HEK293 (cell line): ENCODE results near the gene FLG2.

Experiments used
- CTCF ChIA-PET: fragments of 350-600 bp; formaldehyde crosslinking; extraction: SDS; loops from one replicate; lab custom pipeline; 2021; ENCODE audit warnings: antibody characterized with exemption; lab: Yijun Ruan, JAX
- POLR2A ChIA-PET: fragments of 300-600 bp; formaldehyde crosslinking; extraction: SDS; loops from one replicate; lab custom pipeline; 2020; ENCODE audit warnings: antibody characterized with exemption, inconsistent platforms; lab: Yijun Ruan, JAX
- H3K27ac ChIP-seq: fragments of 200-500 bp; sonication (Bioruptor generic); 2 replicates; pipeline ENCODE4 v1.5.1; 2014; ENCODE audit warnings: low read depth, low read length, control low read depth, inconsistent platforms; ENCODE audit errors: extremely low read depth
- H3K36me3 ChIP-seq, 2 experiments: fragments of 200-500 bp in 1 of 2; sonication (Bioruptor generic) in 1 of 2; 1 replicate in 1 of 2; 2 replicates in 1 of 2; pipeline ENCODE4 v1.5.1; 2014 to 2017; ENCODE audit warnings: inconsistent platforms in 2 of 2, low read length in 2 of 2; ENCODE audit not compliant: control insufficient read depth in 2 of 2, insufficient read depth in 1 of 2
- H3K4me1 ChIP-seq: fragments of 200-500 bp; sonication (Bioruptor generic); 2 replicates; pipeline ENCODE4 v1.5.1; 2014; ENCODE audit warnings: mild to moderate bottlenecking, low read length, inconsistent platforms; ENCODE audit not compliant: control insufficient read depth, insufficient read depth
- H3K4me3 ChIP-seq: 2 replicates; pipeline ENCODE4 v1.5.1; 2011; ENCODE audit warnings: low read depth, mild to moderate bottlenecking, control low read depth, low read length, moderate library complexity
- H3K9me3 ChIP-seq: fragments of 200-500 bp; sonication (Bioruptor generic); 2 replicates; pipeline ENCODE4 v1.5.1; 2014; ENCODE audit warnings: low read depth, low read length, inconsistent platforms; ENCODE audit not compliant: control insufficient read depth, insufficient read depth
- EGR2 ChIP-seq: fragments of 450-650 bp; formaldehyde crosslinking; IDR thresholded peaks from 2 replicates; pipeline ENCODE4 v1.5.1; 2016; ENCODE audit warnings: low read depth, missing biosample characterization, missing genetic modification characterization
- GLI4 ChIP-seq: fragments of 450-650 bp; formaldehyde crosslinking; IDR thresholded peaks from 2 replicates; pipeline ENCODE4 v1.5.1; 2016; ENCODE audit warnings: missing biosample characterization, missing genetic modification characterization
- HOXC10 ChIP-seq: sonication (generic); formaldehyde crosslinking; IDR thresholded peaks from 2 replicates; pipeline ENCODE4 v1.8.1; 2023; ENCODE audit warnings: mild to moderate bottlenecking, missing genetic modification reagents
- IKZF3 ChIP-seq: fragments of 450-650 bp; IDR thresholded peaks from 2 replicates; pipeline ENCODE4 v1.5.0; 2018; ENCODE audit warnings: missing biosample characterization, mild to moderate bottlenecking, missing genetic modification characterization, moderate library complexity
- MYNN ChIP-seq: fragments of 450-650 bp; formaldehyde crosslinking; IDR thresholded peaks from 2 replicates; pipeline ENCODE4 v1.5.1; 2016; ENCODE audit warnings: missing biosample characterization, missing genetic modification characterization, borderline replicate concordance
- YY1 ChIP-seq: fragments of 450-650 bp; formaldehyde crosslinking; IDR thresholded peaks from 2 replicates; pipeline ENCODE4 v1.5.1; 2018; ENCODE audit warnings: missing biosample characterization, missing genetic modification characterization
- ZBTB1 ChIP-seq: fragments of 450-650 bp; formaldehyde crosslinking; IDR thresholded peaks from 2 replicates; pipeline ENCODE4 v1.5.1; 2016; ENCODE audit warnings: missing biosample characterization, missing genetic modification characterization
- ZBTB17 ChIP-seq: fragments of 450-650 bp; formaldehyde crosslinking; IDR thresholded peaks from 2 replicates; pipeline ENCODE4 v1.5.1; 2016; ENCODE audit warnings: missing biosample characterization, missing genetic modification characterization
- ZBTB20 ChIP-seq: fragments of 450-650 bp; formaldehyde crosslinking; IDR thresholded peaks from 2 replicates; pipeline ENCODE4 v1.5.1; 2016; ENCODE audit warnings: missing biosample characterization, missing genetic modification characterization
- ZEB2 ChIP-seq: fragments of 450-650 bp; formaldehyde crosslinking; IDR thresholded peaks from 2 replicates; pipeline ENCODE4 v1.5.1; 2016; ENCODE audit warnings: missing biosample characterization, missing genetic modification characterization
- ZFP3 ChIP-seq: fragments of 450-650 bp; formaldehyde crosslinking; IDR thresholded peaks from 2 replicates; pipeline ENCODE4 v1.5.1; 2016; ENCODE audit warnings: low read depth, missing biosample characterization, missing genetic modification characterization
- ZNF157 ChIP-seq: fragments of 450-650 bp; formaldehyde crosslinking; IDR thresholded peaks from 2 replicates; pipeline ENCODE4 v1.5.1; 2016; ENCODE audit warnings: missing biosample characterization, missing genetic modification characterization
- ZNF2 ChIP-seq: fragments of 450-650 bp; formaldehyde crosslinking; IDR thresholded peaks from 2 replicates; pipeline ENCODE4 v1.5.1; 2016; ENCODE audit warnings: missing biosample characterization, missing genetic modification characterization
- ZNF23 ChIP-seq: fragments of 450-650 bp; formaldehyde crosslinking; IDR thresholded peaks from 2 replicates; pipeline ENCODE4 v1.5.1; 2016; ENCODE audit warnings: missing biosample characterization, missing genetic modification characterization, borderline replicate concordance
- ZNF335 ChIP-seq: fragments of 450-650 bp; formaldehyde crosslinking; conservative IDR thresholded peaks from 2 replicates; pipeline ENCODE4 v1.5.1; 2016; ENCODE audit warnings: missing biosample characterization, missing genetic modification characterization
- ZNF366 ChIP-seq: fragments of 450-650 bp; formaldehyde crosslinking; conservative IDR thresholded peaks from 2 replicates; pipeline ENCODE4 v1.5.1; 2016; ENCODE audit warnings: missing biosample characterization, missing genetic modification characterization
- ZNF391 ChIP-seq: fragments of 450-650 bp; formaldehyde crosslinking; IDR thresholded peaks from 2 replicates; pipeline ENCODE4 v1.5.1; 2016; ENCODE audit warnings: low read depth, missing biosample characterization, missing genetic modification characterization, borderline replicate concordance
- ZNF426 ChIP-seq: fragments of 450-650 bp; formaldehyde crosslinking; IDR thresholded peaks from 2 replicates; pipeline ENCODE4 v1.5.1; 2017; ENCODE audit warnings: missing biosample characterization, missing genetic modification characterization, mild to moderate bottlenecking, inconsistent platforms, moderate library complexity
- ZNF433 ChIP-seq: fragments of 450-650 bp; formaldehyde crosslinking; IDR thresholded peaks from 2 replicates; pipeline ENCODE4 v1.5.1; 2016; ENCODE audit warnings: missing biosample characterization, missing genetic modification characterization, low read depth
- ZNF510 ChIP-seq: fragments of 450-650 bp; formaldehyde crosslinking; IDR thresholded peaks from 2 replicates; pipeline ENCODE4 v1.5.1; 2018; ENCODE audit warnings: mild to moderate bottlenecking, missing genetic modification characterization, missing biosample characterization; ENCODE audit not compliant: insufficient replicate concordance
- ZNF571 ChIP-seq: fragments of 450-650 bp; formaldehyde crosslinking; IDR thresholded peaks from 2 replicates; pipeline ENCODE4 v1.5.0; 2017; ENCODE audit warnings: missing biosample characterization, missing genetic modification characterization
- ZNF585B ChIP-seq: fragments of 450-650 bp; formaldehyde crosslinking; IDR thresholded peaks from 2 replicates; pipeline ENCODE4 v1.5.1; 2016; ENCODE audit warnings: missing biosample characterization, missing genetic modification characterization
- ZNF664 ChIP-seq: fragments of 450-650 bp; formaldehyde crosslinking; IDR thresholded peaks from 2 replicates; pipeline ENCODE4 v1.5.1; 2016; ENCODE audit warnings: missing biosample characterization, missing genetic modification characterization
- ZSCAN23 ChIP-seq: fragments of 450-650 bp; formaldehyde crosslinking; IDR thresholded peaks from 2 replicates; pipeline ENCODE4 v1.5.1; 2016; ENCODE audit warnings: missing biosample characterization, missing genetic modification characterization
- TF ChIP-seq, protein P1 (sequence below): fragments of 450-650 bp; IDR thresholded peaks from 2 replicates; pipeline ENCODE4 v1.5.1; 2018; ENCODE audit warnings: missing biosample characterization, mild to moderate bottlenecking, missing genetic modification characterization
- TF ChIP-seq, protein P2 (sequence below): fragments of 450-650 bp; formaldehyde crosslinking; IDR thresholded peaks from 2 replicates; pipeline ENCODE4 v1.5.1; 2017; ENCODE audit warnings: missing biosample characterization, missing genetic modification characterization
- TF ChIP-seq, protein P3 (sequence below): fragments of 450-650 bp; formaldehyde crosslinking; IDR thresholded peaks from 2 replicates; pipeline ENCODE4 v1.5.1; 2016; ENCODE audit warnings: missing biosample characterization, missing genetic modification characterization, borderline replicate concordance
- TF ChIP-seq, protein P4 (sequence below): fragments of 450-650 bp; formaldehyde crosslinking; IDR thresholded peaks from 2 replicates; pipeline ENCODE4 v1.5.1; 2017; ENCODE audit warnings: missing biosample characterization, missing genetic modification characterization

The FLG2 gene

DNA sequence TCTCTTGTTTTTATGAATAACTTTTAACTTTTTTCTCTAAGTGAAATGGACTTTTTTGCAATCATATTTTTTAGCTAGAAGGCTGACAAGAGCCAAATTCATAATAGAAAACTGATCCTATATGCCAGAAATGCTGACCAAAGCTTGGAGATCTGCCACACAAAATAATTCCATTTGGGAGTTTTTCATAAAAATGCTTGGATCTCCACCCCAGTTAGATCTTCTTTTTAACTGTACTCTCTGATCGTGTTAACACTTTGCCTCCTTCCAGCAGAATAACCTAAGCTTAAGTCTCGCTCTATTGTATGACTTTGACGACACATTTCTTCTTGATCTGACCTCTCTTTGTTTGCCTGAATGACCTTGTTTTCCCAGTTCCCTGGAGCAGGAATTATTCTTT is 16.8 kb downstream of the FLG2 start:
- H3K9me3 ChIP-seq: no peaks in the 10 kb centered on the region
- H3K4me1 ChIP-seq: no peaks in the 10 kb centered on the region
- ChIA-PET CTCF (interaction anchor here (1.0 to 2.7 kb wide), 5 partner anchors 19 to 201 kb away, joined by 3 to 19 read pairs (median 5); no protein-coding TSS in a partner anchor), POLR2A (no interaction called here)
- H3K36me3 ChIP-seq: no peaks in the 10 kb centered on the region
- H3K27ac ChIP-seq: no peak overlapping the region
- no peak overlapping the region for H3K4me3 ChIP-seq
- TF ChIP-seq ZNF571 (tag by site-specific recombination) (no peak), YY1 (tag by site-specific recombination) (no peak), ZNF433 (tag by site-specific recombination) (no peak), IKZF3 (tag by site-specific recombination) (no peak), ZNF2 (tag by site-specific recombination) (no peak), ZNF23 (tag by site-specific recombination) (no peak), ZBTB1 (no peak), ZNF335 (tag by site-specific recombination) (no peak), ZNF391 (tag by site-specific recombination) (no peak), ZNF585B (tag by site-specific recombination) (no peak), ZNF510 (no peak), EGR2 (tag by site-specific recombination) (no peak), ZNF426 (tag by site-specific recombination) (no peak), GLI4 (tag by site-specific recombination) (no peak)
- TF ChIP-seq, protein P1, sequence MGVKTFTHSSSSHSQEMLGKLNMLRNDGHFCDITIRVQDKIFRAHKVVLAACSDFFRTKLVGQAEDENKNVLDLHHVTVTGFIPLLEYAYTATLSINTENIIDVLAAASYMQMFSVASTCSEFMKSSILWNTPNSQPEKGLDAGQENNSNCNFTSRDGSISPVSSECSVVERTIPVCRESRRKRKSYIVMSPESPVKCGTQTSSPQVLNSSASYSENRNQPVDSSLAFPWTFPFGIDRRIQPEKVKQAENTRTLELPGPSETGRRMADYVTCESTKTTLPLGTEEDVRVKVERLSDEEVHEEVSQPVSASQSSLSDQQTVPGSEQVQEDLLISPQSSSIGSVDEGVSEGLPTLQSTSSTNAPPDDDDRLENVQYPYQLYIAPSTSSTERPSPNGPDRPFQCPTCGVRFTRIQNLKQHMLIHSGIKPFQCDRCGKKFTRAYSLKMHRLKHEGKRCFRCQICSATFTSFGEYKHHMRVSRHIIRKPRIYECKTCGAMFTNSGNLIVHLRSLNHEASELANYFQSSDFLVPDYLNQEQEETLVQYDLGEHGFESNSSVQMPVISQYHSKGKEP: no peak

DNA sequence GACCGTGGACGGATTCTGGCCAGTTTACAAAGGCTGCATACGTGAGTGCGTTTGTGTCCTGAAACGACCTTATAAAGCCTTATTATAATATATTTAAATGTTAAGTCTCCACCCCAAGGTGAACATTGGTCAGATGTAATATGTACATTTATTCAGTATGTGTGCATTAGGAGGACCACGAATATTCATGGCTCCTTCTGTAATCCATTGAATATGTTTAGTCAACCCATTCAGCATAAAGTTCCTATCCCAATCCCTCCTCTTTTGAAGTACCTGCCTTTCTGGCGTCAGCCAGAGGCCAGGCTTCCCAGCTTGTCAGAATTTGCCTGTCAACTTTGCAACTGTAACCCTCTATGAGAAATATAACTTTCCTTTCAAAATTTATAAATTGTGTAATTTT is 24.4 kb downstream of the FLG2 start:
- Histone ChIP-seq H3K9me3 (no peaks in the 10 kb centered on the region), H3K36me3 (no peaks in the 10 kb centered on the region), H3K27ac (no peak overlapping the region), H3K4me3 (no peak overlapping the region), H3K4me1 (no peaks in the 10 kb centered on the region)
- TF ChIP-seq ZNF2 (tag by site-specific recombination) (no peak), ZEB2 (tag by site-specific recombination) (no peak), ZBTB20 (no peak), ZSCAN23 (no peak), ZNF585B (tag by site-specific recombination) (no peak), MYNN (tag by site-specific recombination) (no peak), ZNF366 (tag by site-specific recombination) (no peak), HOXC10 (no peak), ZNF335 (tag by site-specific recombination) (no peak), ZNF664 (tag by site-specific recombination) (no peak), ZBTB17 (tag by site-specific recombination) (no peak), ZNF157 (no peak), ZFP3 (tag by site-specific recombination) (no peak)
- TF ChIP-seq, protein P2, sequence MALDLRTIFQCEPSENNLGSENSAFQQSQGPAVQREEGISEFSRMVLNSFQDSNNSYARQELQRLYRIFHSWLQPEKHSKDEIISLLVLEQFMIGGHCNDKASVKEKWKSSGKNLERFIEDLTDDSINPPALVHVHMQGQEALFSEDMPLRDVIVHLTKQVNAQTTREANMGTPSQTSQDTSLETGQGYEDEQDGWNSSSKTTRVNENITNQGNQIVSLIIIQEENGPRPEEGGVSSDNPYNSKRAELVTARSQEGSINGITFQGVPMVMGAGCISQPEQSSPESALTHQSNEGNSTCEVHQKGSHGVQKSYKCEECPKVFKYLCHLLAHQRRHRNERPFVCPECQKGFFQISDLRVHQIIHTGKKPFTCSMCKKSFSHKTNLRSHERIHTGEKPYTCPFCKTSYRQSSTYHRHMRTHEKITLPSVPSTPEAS: no peak
- TF ChIP-seq, protein P3, sequence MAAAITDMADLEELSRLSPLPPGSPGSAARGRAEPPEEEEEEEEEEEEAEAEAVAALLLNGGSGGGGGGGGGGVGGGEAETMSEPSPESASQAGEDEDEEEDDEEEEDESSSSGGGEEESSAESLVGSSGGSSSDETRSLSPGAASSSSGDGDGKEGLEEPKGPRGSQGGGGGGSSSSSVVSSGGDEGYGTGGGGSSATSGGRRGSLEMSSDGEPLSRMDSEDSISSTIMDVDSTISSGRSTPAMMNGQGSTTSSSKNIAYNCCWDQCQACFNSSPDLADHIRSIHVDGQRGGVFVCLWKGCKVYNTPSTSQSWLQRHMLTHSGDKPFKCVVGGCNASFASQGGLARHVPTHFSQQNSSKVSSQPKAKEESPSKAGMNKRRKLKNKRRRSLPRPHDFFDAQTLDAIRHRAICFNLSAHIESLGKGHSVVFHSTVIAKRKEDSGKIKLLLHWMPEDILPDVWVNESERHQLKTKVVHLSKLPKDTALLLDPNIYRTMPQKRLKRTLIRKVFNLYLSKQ (tag by site-specific recombination): no peak
- TF ChIP-seq, protein P4, sequence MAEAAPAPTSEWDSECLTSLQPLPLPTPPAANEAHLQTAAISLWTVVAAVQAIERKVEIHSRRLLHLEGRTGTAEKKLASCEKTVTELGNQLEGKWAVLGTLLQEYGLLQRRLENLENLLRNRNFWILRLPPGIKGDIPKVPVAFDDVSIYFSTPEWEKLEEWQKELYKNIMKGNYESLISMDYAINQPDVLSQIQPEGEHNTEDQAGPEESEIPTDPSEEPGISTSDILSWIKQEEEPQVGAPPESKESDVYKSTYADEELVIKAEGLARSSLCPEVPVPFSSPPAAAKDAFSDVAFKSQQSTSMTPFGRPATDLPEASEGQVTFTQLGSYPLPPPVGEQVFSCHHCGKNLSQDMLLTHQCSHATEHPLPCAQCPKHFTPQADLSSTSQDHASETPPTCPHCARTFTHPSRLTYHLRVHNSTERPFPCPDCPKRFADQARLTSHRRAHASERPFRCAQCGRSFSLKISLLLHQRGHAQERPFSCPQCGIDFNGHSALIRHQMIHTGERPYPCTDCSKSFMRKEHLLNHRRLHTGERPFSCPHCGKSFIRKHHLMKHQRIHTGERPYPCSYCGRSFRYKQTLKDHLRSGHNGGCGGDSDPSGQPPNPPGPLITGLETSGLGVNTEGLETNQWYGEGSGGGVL: no peak
- CTCF ChIA-PET: interaction anchor here (1.0 to 2.0 kb wide), 3 partner anchors 12 to 124 kb away, joined by 4 to 6 read pairs (median 6); no protein-coding TSS in a partner anchor
- POLR2A ChIA-PET: no interaction called here
